PFSK-1 (cell line): Measurements from ENCODE around the gene DNAH5.

Source experiments
- FOXP2 ChIP-seq: optimal IDR thresholded peaks from 2 replicates; pipeline ENCODE3; 2011; ENCODE audit warnings: borderline replicate concordance, control low read depth, inconsistent platforms; ENCODE audit not compliant: insufficient read depth; ENCODE audit errors: extremely low read length, extremely low read depth
- POLR2AphosphoS5 ChIP-seq: IDR thresholded peaks from 2 replicates; pipeline ENCODE4 v1.6.1; 2012; ENCODE audit warnings: low read depth, mild to moderate bottlenecking, control low read depth, low read length, moderate library complexity
- SIN3A ChIP-seq: IDR thresholded peaks from 2 replicates; pipeline ENCODE4 v1.6.1; 2012; ENCODE audit warnings: mild to moderate bottlenecking, low read length, moderate library complexity, borderline replicate concordance; ENCODE audit not compliant: insufficient read depth
- TAF1 ChIP-seq: IDR thresholded peaks from 2 replicates; pipeline ENCODE4 v1.6.1; 2012; ENCODE audit warnings: low read length, control low read depth, borderline replicate concordance; ENCODE audit not compliant: insufficient read depth
- TF ChIP-seq, protein P1 (sequence below), 2 experiments: IDR thresholded peaks; 2 replicates each; pipeline versions ENCODE4 v1.6.1 to v1.8.0; 2011 to 2012; ENCODE audit warnings: low read depth in 2 of 2, low read length in 2 of 2, control low read depth in 1 of 2, inconsistent platforms in 1 of 2, mild to moderate bottlenecking in 1 of 2, moderate library complexity in 1 of 2; ENCODE audit not compliant: insufficient read depth in 1 of 2

DNAH5 gene

GRCh38 chr5:13975246-13975645, 30.8 kb upstream of the DNAH5 start:
- TF ChIP-seq TAF1, result no peak
- TF ChIP-seq, protein P1, sequence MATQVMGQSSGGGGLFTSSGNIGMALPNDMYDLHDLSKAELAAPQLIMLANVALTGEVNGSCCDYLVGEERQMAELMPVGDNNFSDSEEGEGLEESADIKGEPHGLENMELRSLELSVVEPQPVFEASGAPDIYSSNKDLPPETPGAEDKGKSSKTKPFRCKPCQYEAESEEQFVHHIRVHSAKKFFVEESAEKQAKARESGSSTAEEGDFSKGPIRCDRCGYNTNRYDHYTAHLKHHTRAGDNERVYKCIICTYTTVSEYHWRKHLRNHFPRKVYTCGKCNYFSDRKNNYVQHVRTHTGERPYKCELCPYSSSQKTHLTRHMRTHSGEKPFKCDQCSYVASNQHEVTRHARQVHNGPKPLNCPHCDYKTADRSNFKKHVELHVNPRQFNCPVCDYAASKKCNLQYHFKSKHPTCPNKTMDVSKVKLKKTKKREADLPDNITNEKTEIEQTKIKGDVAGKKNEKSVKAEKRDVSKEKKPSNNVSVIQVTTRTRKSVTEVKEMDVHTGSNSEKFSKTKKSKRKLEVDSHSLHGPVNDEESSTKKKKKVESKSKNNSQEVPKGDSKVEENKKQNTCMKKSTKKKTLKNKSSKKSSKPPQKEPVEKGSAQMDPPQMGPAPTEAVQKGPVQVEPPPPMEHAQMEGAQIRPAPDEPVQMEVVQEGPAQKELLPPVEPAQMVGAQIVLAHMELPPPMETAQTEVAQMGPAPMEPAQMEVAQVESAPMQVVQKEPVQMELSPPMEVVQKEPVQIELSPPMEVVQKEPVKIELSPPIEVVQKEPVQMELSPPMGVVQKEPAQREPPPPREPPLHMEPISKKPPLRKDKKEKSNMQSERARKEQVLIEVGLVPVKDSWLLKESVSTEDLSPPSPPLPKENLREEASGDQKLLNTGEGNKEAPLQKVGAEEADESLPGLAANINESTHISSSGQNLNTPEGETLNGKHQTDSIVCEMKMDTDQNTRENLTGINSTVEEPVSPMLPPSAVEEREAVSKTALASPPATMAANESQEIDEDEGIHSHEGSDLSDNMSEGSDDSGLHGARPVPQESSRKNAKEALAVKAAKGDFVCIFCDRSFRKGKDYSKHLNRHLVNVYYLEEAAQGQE (IDR thresholded peaks at IDR 0.05; ENCODE audit: insufficient read depth in 1 of 2, low read depth in 2 of 2, low read length in 2 of 2), result no peak
- no peak for TF ChIP-seq FOXP2
- no peak for TF ChIP-seq POLR2AphosphoS5
- no peak for TF ChIP-seq SIN3A

DNA sequence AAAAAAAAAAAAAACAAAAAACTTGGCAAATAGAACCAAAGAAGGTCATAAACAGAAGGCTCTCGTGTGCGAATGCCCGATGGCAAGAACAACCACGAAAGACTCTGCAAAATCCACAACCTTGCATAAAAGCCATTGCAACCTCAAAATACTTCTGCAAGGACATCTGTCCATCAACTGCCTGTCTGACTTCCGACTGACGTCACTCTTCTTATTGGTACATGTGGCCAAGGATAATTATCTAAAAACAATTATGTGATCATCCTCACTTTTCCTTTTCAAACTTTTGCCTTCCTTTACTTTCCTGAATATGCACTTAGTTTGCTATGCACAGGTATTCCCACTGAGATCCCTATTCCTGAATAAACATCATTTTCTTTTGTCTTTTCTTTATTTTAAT, 29.2 kb upstream of the DNAH5 start:
- no peak for TF ChIP-seq POLR2AphosphoS5
- TF ChIP-seq SIN3A, result no peak
- TF ChIP-seq TAF1, result no peak
- no peak for TF ChIP-seq FOXP2
- TF ChIP-seq, protein P1 (IDR thresholded peaks at IDR 0.05; ENCODE audit: insufficient read depth in 1 of 2, low read depth in 2 of 2, low read length in 2 of 2), result no peak

DNA sequence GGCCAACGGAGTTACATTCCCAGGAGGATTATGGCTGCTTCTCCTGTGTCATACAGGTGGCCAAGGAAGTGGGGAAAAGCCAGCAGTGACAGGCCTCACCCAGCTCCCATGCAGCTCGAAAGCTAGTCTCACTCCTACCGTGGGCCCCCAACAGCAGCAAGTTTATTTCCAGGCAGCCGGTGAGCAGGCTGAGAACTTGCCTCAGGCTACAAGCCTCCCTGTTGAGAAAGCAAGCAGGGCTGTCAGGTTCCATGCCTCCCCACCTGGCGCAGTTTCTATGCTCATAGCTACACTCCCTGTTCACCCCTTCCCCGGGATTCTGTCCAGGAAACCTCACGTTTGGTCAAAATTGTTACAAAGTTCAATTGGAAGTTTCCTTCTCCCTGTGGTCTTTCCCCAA, 27.5 kb upstream of the DNAH5 start:
- no peak for TF ChIP-seq SIN3A
- no peak for TF ChIP-seq FOXP2
- TF ChIP-seq, protein P1 (IDR thresholded peaks at IDR 0.05; ENCODE audit: insufficient read depth in 1 of 2, low read depth in 2 of 2, low read length in 2 of 2), result no peak
- TF ChIP-seq TAF1, result no peak
- TF ChIP-seq POLR2AphosphoS5, result no peak

DNA sequence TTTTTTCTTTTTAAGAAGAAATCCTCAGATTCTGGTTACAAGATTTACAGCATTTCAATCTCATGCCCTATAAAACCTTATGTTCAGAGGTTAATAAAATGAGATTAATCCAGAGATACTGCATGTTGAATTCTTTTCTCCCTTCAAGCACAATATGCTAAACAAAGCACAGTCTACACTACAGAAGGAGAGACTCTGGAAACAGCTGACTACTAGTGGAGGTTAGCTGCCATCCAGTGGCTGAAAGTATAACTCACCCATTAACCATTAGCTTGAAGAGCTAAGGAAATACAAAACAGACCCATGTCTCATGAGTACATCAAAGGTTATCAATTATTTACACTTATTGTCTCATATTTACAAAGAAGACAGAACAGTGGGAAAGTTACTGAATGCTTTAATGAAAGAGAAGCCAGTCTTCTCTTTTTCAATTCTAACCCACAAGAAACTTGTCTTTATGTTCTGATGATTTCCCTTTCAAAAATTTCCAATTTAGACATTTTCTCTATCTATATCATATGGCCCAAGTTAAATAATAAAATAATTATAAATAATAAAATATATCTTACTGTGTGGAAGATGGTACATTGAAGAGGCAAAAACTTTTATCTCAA, 12.7 kb upstream of the DNAH5 start:
- TF ChIP-seq FOXP2 (no peak), SIN3A (no peak), POLR2AphosphoS5 (no peak), TAF1 (no peak)
- TF ChIP-seq, protein P1 (IDR thresholded peaks at IDR 0.05; ENCODE audit: insufficient read depth in 1 of 2, low read depth in 2 of 2, low read length in 2 of 2), result no peak
